KMS-11 (cell line): ENCODE data around the gene JPH4.

Experiments
- H2AFZ ChIP-seq: fragments of 200-600 bp; sonication (generic); 2 replicates; pipeline ENCODE4 v1.6.1; 2016; ENCODE audit warnings: antibody characterized with exemption, mixed run types, low read depth
- H3K27ac ChIP-seq: fragments of 200-600 bp; sonication (generic); 2 replicates; pipeline ENCODE4 v1.6.1; 2016; ENCODE audit warnings: mild to moderate bottlenecking, mixed run types
- H3K27me3 ChIP-seq: fragments of 200-600 bp; sonication (generic); 2 replicates; pipeline ENCODE4 v1.6.1; 2017; ENCODE audit warnings: mild to moderate bottlenecking, low read depth, mixed run types, moderate library complexity; ENCODE audit not compliant: insufficient read depth
- H3K36me3 ChIP-seq: fragments of 200-600 bp; sonication (generic); 2 replicates; pipeline ENCODE4 v1.6.1; 2017; ENCODE audit warnings: mild to moderate bottlenecking, mixed run types; ENCODE audit not compliant: insufficient read depth
- H3K4me1 ChIP-seq: fragments of 200-600 bp; sonication (generic); 2 replicates; pipeline ENCODE4 v1.6.1; 2016; ENCODE audit warnings: mild to moderate bottlenecking, low read depth, mixed run types; ENCODE audit not compliant: poor library complexity, severe bottlenecking
- H3K4me2 ChIP-seq: fragments of 200-600 bp; sonication (generic); 2 replicates; pipeline ENCODE4 v1.7.0; 2016; ENCODE audit warnings: mild to moderate bottlenecking, mixed run types
- H3K4me3 ChIP-seq: fragments of 200-600 bp; sonication (generic); IDR thresholded peaks from 2 replicates; pipeline ENCODE4 v1.6.1; 2017; ENCODE audit warnings: low read depth, low read length, mixed read lengths; ENCODE audit not compliant: insufficient read depth
- H3K79me2 ChIP-seq: fragments of 200-600 bp; sonication (generic); 2 replicates; pipeline ENCODE4 v1.6.1; 2016; ENCODE audit warnings: low read depth, mixed run types; ENCODE audit not compliant: insufficient read depth
- H3K9ac ChIP-seq: fragments of 200-600 bp; sonication (generic); 2 replicates; pipeline ENCODE4 v1.6.1; 2016; ENCODE audit warnings: mild to moderate bottlenecking, mixed run types
- H4K20me1 ChIP-seq: fragments of 200-600 bp; sonication (generic); 2 replicates; pipeline ENCODE4 v1.6.1; 2016; ENCODE audit warnings: mild to moderate bottlenecking, mixed run types; ENCODE audit not compliant: insufficient read depth
- TF ChIP-seq, protein P1 (sequence below): fragments of 200-600 bp; sonication (generic); conservative IDR thresholded peaks from 2 replicates; pipeline ENCODE4 v1.6.1; 2017; ENCODE audit warnings: low read depth, mild to moderate bottlenecking, antibody characterized with exemption, low read length, moderate library complexity, mixed read lengths

JPH4 gene

DNA sequence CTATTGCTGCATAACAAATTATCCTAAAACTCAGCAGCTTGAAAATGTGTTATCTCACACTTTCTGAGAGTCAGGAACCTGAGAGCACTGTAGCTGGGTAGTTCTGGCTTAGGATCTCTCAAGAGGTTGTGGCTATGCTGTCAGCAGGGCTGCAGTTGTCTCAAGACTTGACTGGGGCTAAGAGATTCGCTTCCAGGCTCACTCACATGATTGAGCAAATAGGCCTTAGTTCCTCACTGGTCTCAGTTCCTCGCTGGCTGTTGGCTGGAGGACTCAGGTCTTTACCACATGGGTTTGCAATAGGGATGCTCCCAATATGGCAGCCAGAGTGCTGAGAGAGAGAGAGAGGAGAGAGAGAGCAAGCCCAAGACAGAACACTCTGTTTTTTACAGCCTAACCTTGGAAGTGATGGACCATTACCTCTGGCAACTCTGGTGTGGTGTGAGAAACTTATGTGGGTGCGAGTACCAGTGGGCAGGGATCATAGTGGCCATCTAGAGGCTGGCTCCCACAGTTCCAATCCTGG is 41.6 kb upstream of the JPH4 start:
- Histone ChIP-seq H3K4me2 (no peak overlapping the region), H3K36me3 (no peaks in the 10 kb centered on the region), H3K27ac (no peak overlapping the region), H3K4me3 (no peak overlapping the region), H2AFZ (no peak overlapping the region), H3K9ac (no peak overlapping the region), H3K27me3 (no peaks in the 10 kb centered on the region), H3K4me1 (no peaks in the 10 kb centered on the region), H3K79me2 (no peaks in the 10 kb centered on the region), H4K20me1 (no peaks in the 10 kb centered on the region)
- TF ChIP-seq, protein P1, sequence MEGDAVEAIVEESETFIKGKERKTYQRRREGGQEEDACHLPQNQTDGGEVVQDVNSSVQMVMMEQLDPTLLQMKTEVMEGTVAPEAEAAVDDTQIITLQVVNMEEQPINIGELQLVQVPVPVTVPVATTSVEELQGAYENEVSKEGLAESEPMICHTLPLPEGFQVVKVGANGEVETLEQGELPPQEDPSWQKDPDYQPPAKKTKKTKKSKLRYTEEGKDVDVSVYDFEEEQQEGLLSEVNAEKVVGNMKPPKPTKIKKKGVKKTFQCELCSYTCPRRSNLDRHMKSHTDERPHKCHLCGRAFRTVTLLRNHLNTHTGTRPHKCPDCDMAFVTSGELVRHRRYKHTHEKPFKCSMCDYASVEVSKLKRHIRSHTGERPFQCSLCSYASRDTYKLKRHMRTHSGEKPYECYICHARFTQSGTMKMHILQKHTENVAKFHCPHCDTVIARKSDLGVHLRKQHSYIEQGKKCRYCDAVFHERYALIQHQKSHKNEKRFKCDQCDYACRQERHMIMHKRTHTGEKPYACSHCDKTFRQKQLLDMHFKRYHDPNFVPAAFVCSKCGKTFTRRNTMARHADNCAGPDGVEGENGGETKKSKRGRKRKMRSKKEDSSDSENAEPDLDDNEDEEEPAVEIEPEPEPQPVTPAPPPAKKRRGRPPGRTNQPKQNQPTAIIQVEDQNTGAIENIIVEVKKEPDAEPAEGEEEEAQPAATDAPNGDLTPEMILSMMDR, result no peak

DNA sequence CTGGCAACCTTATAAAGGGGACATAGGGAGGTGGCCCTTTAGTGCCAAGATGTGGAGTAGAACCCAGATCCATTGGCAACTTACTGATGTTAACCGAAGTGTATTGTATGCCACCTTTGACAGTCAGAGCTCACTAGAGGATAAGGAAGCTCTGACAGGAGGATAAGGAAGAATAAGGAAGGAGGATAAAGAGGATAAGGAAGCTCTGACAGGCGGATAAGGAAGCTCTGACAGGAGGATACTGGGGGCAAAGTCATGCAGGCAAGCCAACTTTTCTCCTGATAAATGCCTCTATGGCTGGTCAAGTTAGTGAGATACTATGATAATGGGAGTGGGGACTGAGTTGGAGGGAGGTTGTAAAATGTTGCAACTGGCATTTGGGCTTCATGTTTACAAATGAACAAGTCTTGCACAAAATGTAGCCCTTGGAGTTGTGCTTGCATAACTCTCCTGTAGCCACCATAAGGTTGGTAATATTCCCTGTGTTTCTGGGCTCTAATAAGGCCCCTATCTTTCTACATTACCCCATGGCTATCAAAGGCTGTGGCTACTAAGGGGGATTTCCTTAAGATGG is 39.9 kb upstream of the JPH4 start:
- Histone ChIP-seq H3K27me3 (no peaks in the 10 kb centered on the region), H4K20me1 (no peaks in the 10 kb centered on the region), H2AFZ (no peak overlapping the region), H3K4me3 (no peak overlapping the region), H3K79me2 (no peaks in the 10 kb centered on the region), H3K4me1 (no peaks in the 10 kb centered on the region), H3K27ac (no peak overlapping the region), H3K9ac (no peak overlapping the region), H3K36me3 (no peaks in the 10 kb centered on the region), H3K4me2 (no peak overlapping the region)
- TF ChIP-seq, protein P1, result no peak

DNA sequence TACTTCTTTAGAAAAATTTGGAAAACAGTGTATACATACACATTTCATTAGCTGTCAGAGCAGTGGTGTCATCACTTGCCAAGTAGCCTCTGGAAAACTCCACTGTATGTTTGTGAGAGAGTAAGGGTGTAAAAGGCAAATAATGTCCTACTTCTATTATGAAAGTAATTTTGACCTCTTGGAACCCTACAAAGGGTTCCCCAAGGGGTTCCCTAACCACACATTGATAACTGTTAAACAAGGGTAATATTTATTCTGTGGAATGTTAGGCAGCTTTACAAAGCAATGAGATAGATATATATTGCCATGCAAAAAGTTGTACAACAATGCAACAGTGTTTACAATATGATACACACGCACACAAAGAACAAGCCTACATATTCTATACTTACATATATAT is 38.9 kb upstream of the JPH4 start:
- Histone ChIP-seq H4K20me1 (no peaks in the 10 kb centered on the region), H3K79me2 (no peaks in the 10 kb centered on the region), H3K4me1 (no peaks in the 10 kb centered on the region), H3K4me2 (no peak overlapping the region), H3K4me3 (no peak overlapping the region), H2AFZ (no peak overlapping the region), H3K27ac (no peak overlapping the region), H3K36me3 (no peaks in the 10 kb centered on the region), H3K9ac (no peak overlapping the region), H3K27me3 (no peaks in the 10 kb centered on the region)
- TF ChIP-seq, protein P1, result no peak

DNA sequence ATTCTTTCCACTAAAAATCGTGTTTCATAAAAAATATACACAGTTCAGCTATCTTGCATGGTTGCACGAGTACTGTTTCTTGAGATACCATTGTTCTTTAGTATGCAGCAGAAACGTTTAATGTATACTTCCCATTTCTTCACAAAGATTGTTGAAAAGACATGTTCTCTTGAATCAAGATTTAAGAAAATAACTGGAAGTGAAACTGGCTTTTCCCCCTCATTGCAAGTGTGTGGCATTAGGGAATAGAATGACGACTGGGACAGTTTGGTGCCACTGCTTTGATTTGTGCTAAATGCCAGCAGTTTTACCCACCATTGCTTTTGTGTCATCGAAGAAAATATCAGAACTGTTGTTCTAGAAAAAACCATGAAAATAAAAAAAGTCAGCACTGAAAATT is 37.3 kb upstream of the JPH4 start:
- Histone ChIP-seq H3K4me2 (no peak overlapping the region), H3K4me3 (no peak overlapping the region), H3K4me1 (no peaks in the 10 kb centered on the region), H3K79me2 (no peaks in the 10 kb centered on the region), H3K27me3 (no peaks in the 10 kb centered on the region), H3K9ac (no peak overlapping the region), H3K36me3 (no peaks in the 10 kb centered on the region), H3K27ac (no peak overlapping the region), H2AFZ (no peak overlapping the region), H4K20me1 (no peaks in the 10 kb centered on the region)
- TF ChIP-seq, protein P1, result no peak
